Mucosa of descending colon (tissue), 3 donors: ENCODE data around the gene GZMH. TPM values are rescaled to one million over a fixed set of nuclear protein-coding genes. Genes with fewer than 3 reads are reported as not detected.
"Not testable (repeated sequence)": the region's sequence is repeated elsewhere in the genome, so short reads cannot be mapped to it uniquely, and the experiment has no call there.

Source experiments
- ATAC-seq: fragments of 200-7000 bp; cut with Tn5 transposase; one replicate; pipeline ENCODE4 v1.9.1; 2020; ENCODE audit warnings: mild to moderate bottlenecking, moderate library complexity
- DNase-seq, 3 donors: peaks; one replicate each; pipeline ENCODE4 v3.0.0-alpha.2; 2020
- H3K36me3 ChIP-seq: fragments of 200-600 bp; one replicate; pipeline ENCODE4 v1.8.0; 2021; ENCODE audit warnings: low read depth, mild to moderate bottlenecking
- H3K4me1 ChIP-seq: fragments of 200-600 bp; one replicate; pipeline ENCODE4 v1.8.0; 2021; ENCODE audit warnings: low read depth, mild to moderate bottlenecking
- H3K4me3 ChIP-seq: fragments of 200-600 bp; one replicate; pipeline ENCODE4 v1.8.0; 2021; ENCODE audit warnings: mild to moderate bottlenecking
- H3K9me3 ChIP-seq: fragments of 200-600 bp; one replicate; pipeline ENCODE4 v1.8.0; 2021; ENCODE audit warnings: mild to moderate bottlenecking
- CTCF ChIP-seq: fragments of 200-600 bp; IDR thresholded peaks from one replicate; pipeline ENCODE4 v1.8.0; 2022; ENCODE audit warnings: antibody characterized with exemption, mild to moderate bottlenecking
- intact Hi-C, 2 donors: fragments of 100-400 bp; cut with DNase I in 1 of 2; cut with micrococcal nuclease in 1 of 2; formaldehyde crosslinking; loops; one replicate each; pipeline versions ENCODE4 v1.11.0 to v1.11.1; 2022; cut with DNase I, micrococcal nuclease
- total RNA-seq, 3 donors: library from RNA; stranded (reverse); fragmentation: NEBNext Ultra II Directional in 2 of 3; extraction: Animal tissue kit (Norgen Biotek cat#: 25700) in 2 of 3; gene quantifications; one replicate each; pipeline versions ENCODE4 v1.2.1 to v1.2.4, GENCODE V29; 2021 to 2023
- donor health status: DM: no; HTN: no; CAD: no; lungs with moderate emphysema.
- donor health status: DM: no; HTN: no; CAD: no.
- donor health status: DM: no; HTN: yes; CAD: no.

Gene GZMH
- total RNA-seq, 3 donors from 2014 or later, result 0.35 to 1.2 (median 1.0) TPM

GRCh38 chr14:24607081-24607480, 2.4 kb downstream of the GZMH start:
- Histone ChIP-seq H3K9me3 (no peaks in the 10 kb centered on the region), H3K4me1 (no peaks in the 10 kb centered on the region), H3K4me3 (no peak overlapping the region), H3K36me3 (no peaks in the 10 kb centered on the region)
- no peak for DNase-seq
- peak; percentile 40 for ATAC-seq
- intact Hi-C loops, result no loop called here
- no peak for TF ChIP-seq CTCF

- ATAC-seq (no peak), DNase-seq (no peak)
- TF ChIP-seq CTCF, result no peak
- no peaks in the 10 kb centered on the region for H3K36me3 ChIP-seq
- H3K4me1 ChIP-seq, result no peaks in the 10 kb centered on the region
- H3K4me3 ChIP-seq, result no peak overlapping the region
- intact Hi-C loops, result no loop called here
- no peaks in the 10 kb centered on the region for H3K9me3 ChIP-seq
Measured at GRCh38 chr14:24606297-24606696, 3.2 kb downstream of the GZMH start.

DNA sequence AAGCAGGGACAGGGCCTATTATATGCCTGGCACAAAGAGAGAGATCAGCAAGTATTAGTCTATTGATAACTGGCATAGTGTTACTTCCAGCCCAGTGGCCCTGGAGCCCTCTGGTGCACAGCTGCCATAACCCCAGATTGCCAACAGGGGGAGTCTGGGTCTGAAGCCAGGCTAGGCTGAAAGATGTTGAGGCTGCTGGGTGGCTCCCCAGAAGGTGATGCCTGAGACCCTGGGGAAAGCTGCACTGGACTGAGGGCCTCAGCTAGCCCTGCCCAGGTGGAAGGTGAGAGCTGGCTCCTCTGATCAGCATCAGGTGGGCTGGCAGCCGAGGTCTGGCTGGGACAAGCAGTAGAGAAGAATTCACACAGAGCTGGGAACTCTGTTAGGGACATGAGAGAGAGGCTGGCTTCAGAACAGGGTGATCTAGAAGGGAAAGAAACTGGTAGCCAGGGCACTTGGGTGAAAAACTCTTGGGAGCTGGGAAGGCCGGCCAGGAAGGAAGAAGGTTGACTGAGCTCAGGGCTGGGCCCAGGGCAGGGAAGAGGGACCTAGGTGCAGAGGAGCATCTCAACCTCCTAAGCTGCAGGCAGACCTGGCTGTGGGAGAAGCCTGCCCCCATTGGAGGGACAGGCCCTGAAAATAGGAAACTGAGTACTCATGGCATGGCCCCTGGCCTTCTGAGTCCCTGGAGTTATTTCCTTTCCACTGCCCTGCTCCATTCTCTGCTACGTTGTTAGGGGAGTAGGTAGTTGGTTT, 3.9 kb downstream of the GZMH start:
- TF ChIP-seq CTCF, result peak; percentile 80
- Histone ChIP-seq H3K4me1 (no peaks in the 10 kb centered on the region), H3K9me3 (no peaks in the 10 kb centered on the region), H3K36me3 (no peaks in the 10 kb centered on the region), H3K4me3 (no peak overlapping the region)
- peak; percentile 79 for ATAC-seq
- peak in 2 of 3 donors; percentile 53 to 63 for DNase-seq
- intact Hi-C loops, result no loop called here

- no peak overlapping the region for H3K4me3 ChIP-seq
- no peak for ATAC-seq
- intact Hi-C loops, result no loop called here
- H3K36me3 ChIP-seq, result no peaks in the 10 kb centered on the region
- no peak for TF ChIP-seq CTCF
- peaks cover 14% of the 10 kb centered on the region for H3K9me3 ChIP-seq
- no peaks in the 10 kb centered on the region for H3K4me1 ChIP-seq
- DNase-seq, result no peak
Measured at GRCh38 chr14:24597403-24597802, 12.1 kb downstream of the GZMH start.

DNA sequence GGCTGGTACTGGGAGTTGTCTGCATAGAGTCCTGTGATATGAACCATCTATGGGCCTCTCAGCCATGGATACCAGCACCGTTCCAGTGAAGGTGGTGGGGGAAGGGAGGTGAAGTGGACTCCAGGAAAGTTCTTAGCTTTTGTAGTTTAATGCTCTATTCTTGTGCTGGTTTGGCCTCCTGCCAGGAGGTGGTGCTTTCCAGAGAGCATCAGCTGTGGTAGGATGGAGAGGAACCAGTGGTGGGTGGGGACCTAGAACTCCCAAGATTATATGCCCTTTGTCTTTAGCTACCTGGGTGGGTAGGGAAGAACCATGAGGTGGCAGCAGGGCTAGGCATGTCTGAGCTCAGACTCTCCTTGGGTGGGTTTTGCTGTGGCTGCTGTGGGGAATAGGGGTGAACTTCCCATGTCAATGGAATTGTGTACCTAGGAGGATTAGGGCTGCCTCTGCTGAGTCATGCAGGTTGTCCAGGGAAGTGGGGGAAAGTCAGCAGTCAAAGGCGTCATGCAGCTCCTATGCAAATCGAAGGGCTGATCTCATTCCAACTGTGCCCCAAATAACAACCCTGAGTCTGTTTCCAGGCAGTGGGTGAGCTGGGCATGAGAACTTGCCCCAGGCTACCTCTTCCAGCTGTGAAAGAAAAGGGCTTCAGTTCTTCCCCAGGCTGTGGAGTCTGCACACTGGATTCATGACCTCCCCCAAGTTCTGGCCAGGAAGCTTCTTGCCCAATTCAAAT, 14.2 kb downstream of the GZMH start:
- Histone ChIP-seq H3K36me3 (no peaks in the 10 kb centered on the region), H3K4me1 (no peaks in the 10 kb centered on the region), H3K9me3 (peaks cover 14% of the 10 kb centered on the region), H3K4me3 (no peak overlapping the region)
- no peak for DNase-seq
- intact Hi-C loops, result no loop called here
- no peak for ATAC-seq
- TF ChIP-seq CTCF, result no peak

- H3K4me1 ChIP-seq, ATAC-seq, DNase-seq: not testable (repeated sequence)
Measured at GRCh38 chr14:24591004-24591403, 18.5 kb downstream of the GZMH start.

DNA sequence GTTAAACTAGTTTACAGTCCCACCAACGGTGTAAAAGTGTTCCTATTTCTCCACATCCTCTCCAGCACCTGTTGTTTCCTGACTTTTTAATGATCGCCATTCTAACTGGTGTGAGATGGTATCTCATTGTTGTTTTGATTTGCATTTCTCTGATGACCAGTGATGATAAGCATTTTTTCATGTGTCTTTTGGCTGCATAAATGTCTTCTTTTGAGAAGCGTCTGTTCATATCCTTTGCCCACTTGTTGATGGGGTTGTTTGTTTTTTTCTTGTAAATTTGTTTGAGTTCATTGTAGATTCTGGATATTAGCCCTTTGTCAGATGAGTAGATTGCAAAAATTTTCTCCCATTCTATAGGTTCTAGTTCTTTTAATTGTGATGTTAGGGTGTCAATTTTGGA, 25.1 kb downstream of the GZMH start:
- H3K4me3 ChIP-seq, H3K9me3 ChIP-seq, H3K36me3 ChIP-seq, H3K4me1 ChIP-seq, ATAC-seq, DNase-seq, intact Hi-C loops: not testable (repeated sequence)

More at GRCh38 chr14:24591004-24591403, 18.5 kb downstream of the GZMH start:
- H3K4me3 ChIP-seq, intact Hi-C loops, H3K36me3 ChIP-seq: not testable (repeated sequence)
- peaks cover 11% of the 10 kb centered on the region for H3K9me3 ChIP-seq
